ENCODE measurements around the gene ADNP2.

DNA sequence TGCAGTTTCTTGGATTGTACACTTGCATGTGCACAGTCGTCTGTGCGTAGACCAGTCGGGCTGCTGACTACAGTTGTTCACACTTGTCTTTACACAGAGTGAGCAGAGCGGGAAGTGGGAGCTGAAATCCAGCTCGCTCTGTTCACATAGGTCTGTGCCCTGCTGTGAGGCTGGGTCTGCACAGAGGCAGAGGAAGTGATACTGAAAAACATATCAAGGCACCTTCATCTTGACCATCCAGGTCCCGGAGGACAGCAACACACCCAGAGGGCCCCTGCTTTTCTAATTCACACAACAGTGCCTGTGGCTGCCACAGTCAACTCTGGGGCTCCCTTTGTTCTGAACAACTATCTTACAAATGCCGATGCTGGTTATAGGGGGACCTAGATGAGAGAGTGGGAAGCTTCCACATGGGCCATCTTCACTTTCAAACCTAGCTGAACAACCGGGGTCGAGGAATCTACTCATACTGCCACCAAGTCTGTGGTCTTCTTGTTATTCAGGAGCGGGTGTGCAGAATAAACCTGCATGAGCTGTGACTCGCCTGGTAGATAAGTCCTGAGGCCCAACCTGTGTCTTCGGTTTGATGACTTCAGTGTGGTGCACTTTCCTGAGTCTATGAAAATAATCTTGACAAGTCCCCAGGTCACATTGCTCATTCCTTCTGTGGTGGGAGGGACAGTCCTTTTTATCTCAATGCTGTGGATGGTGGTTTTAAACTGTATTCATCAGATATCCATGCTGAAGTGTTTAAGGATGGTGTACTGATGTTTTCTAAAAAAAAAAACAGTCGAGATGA is 3.5 kb upstream of the ADNP2 start:
- TF ChIP-seq, protein P1, sequence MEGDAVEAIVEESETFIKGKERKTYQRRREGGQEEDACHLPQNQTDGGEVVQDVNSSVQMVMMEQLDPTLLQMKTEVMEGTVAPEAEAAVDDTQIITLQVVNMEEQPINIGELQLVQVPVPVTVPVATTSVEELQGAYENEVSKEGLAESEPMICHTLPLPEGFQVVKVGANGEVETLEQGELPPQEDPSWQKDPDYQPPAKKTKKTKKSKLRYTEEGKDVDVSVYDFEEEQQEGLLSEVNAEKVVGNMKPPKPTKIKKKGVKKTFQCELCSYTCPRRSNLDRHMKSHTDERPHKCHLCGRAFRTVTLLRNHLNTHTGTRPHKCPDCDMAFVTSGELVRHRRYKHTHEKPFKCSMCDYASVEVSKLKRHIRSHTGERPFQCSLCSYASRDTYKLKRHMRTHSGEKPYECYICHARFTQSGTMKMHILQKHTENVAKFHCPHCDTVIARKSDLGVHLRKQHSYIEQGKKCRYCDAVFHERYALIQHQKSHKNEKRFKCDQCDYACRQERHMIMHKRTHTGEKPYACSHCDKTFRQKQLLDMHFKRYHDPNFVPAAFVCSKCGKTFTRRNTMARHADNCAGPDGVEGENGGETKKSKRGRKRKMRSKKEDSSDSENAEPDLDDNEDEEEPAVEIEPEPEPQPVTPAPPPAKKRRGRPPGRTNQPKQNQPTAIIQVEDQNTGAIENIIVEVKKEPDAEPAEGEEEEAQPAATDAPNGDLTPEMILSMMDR (IDR thresholded peaks at IDR 0.05) = no peak
- TF ChIP-seq POLR2AphosphoS5 (IDR thresholded peaks at IDR 0.05; ENCODE audit: low read depth, low read length) (no peak), TCF7L2 (IDR thresholded peaks at IDR 0.05; ENCODE audit: low read depth, low read length) (no peak)
- TF ChIP-seq, protein P2, sequence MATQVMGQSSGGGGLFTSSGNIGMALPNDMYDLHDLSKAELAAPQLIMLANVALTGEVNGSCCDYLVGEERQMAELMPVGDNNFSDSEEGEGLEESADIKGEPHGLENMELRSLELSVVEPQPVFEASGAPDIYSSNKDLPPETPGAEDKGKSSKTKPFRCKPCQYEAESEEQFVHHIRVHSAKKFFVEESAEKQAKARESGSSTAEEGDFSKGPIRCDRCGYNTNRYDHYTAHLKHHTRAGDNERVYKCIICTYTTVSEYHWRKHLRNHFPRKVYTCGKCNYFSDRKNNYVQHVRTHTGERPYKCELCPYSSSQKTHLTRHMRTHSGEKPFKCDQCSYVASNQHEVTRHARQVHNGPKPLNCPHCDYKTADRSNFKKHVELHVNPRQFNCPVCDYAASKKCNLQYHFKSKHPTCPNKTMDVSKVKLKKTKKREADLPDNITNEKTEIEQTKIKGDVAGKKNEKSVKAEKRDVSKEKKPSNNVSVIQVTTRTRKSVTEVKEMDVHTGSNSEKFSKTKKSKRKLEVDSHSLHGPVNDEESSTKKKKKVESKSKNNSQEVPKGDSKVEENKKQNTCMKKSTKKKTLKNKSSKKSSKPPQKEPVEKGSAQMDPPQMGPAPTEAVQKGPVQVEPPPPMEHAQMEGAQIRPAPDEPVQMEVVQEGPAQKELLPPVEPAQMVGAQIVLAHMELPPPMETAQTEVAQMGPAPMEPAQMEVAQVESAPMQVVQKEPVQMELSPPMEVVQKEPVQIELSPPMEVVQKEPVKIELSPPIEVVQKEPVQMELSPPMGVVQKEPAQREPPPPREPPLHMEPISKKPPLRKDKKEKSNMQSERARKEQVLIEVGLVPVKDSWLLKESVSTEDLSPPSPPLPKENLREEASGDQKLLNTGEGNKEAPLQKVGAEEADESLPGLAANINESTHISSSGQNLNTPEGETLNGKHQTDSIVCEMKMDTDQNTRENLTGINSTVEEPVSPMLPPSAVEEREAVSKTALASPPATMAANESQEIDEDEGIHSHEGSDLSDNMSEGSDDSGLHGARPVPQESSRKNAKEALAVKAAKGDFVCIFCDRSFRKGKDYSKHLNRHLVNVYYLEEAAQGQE (IDR thresholded peaks at IDR 0.05; ENCODE audit: insufficient read depth in 1 of 2, low read depth in 2 of 2, low read length in 1 of 2) = no peak
